Uterus (tissue), 2 donors: ENCODE measurements around the gene ATF6.

Source experiments
- POLR2A ChIP-seq, 2 donors: fragments of 450-650 bp; IDR thresholded peaks; one replicate each; pipeline ENCODE4 v1.6.1; 2016; ENCODE audit warnings: antibody characterized with exemption in 2 of 2, mild to moderate bottlenecking in 1 of 2, moderate library complexity in 1 of 2
- TF ChIP-seq, protein P1 (sequence below), 4 experiments: fragments of 200-600 bp in 2 of 4; fragments of 450-650 bp in 2 of 4; sonication (generic) in 2 of 4; IDR thresholded peaks; one replicate each; pipeline ENCODE4 v1.5.1; 2016 to 2019; ENCODE audit warnings: antibody characterized with exemption in 4 of 4, mild to moderate bottlenecking in 2 of 4, moderate library complexity in 1 of 4

- TF ChIP-seq, protein P1, sequence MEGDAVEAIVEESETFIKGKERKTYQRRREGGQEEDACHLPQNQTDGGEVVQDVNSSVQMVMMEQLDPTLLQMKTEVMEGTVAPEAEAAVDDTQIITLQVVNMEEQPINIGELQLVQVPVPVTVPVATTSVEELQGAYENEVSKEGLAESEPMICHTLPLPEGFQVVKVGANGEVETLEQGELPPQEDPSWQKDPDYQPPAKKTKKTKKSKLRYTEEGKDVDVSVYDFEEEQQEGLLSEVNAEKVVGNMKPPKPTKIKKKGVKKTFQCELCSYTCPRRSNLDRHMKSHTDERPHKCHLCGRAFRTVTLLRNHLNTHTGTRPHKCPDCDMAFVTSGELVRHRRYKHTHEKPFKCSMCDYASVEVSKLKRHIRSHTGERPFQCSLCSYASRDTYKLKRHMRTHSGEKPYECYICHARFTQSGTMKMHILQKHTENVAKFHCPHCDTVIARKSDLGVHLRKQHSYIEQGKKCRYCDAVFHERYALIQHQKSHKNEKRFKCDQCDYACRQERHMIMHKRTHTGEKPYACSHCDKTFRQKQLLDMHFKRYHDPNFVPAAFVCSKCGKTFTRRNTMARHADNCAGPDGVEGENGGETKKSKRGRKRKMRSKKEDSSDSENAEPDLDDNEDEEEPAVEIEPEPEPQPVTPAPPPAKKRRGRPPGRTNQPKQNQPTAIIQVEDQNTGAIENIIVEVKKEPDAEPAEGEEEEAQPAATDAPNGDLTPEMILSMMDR (IDR thresholded peaks at IDR 0.05), result no peak
- no peak for TF ChIP-seq POLR2A (IDR thresholded peaks at IDR 0.05)
Observed at GRCh38 chr1:161866241-161866640, 100.1 kb downstream of the ATF6 start.
